Neuronal stem cell (in vitro differentiated cells): ENCODE data around the gene TREML2.

ENCODE experiments used
- DNase-seq: peaks from one replicate; pipeline ENCODE4 v3.0.0-alpha.2; 2013; ENCODE audit warnings: low spot score
- H2AFZ ChIP-seq: one replicate; pipeline ENCODE4 v1.6.1; 2013; ENCODE audit warnings: mild to moderate bottlenecking, low read length, inconsistent platforms
- H2AK5ac ChIP-seq: 2 replicates; pipeline ENCODE4 v1.6.1; 2013; ENCODE audit warnings: low read depth, mild to moderate bottlenecking, inconsistent platforms, low read length, moderate library complexity, mixed read lengths
- H2BK120ac ChIP-seq: 2 replicates; pipeline ENCODE4 v1.6.1; 2013; ENCODE audit warnings: low read depth, mild to moderate bottlenecking, inconsistent platforms, low read length, moderate library complexity, mixed read lengths
- H2BK12ac ChIP-seq: one replicate; pipeline ENCODE4 v1.6.1; 2013; ENCODE audit warnings: low read length, inconsistent platforms
- H2BK15ac ChIP-seq: 2 replicates; pipeline ENCODE4 v1.6.1; 2013; ENCODE audit warnings: mild to moderate bottlenecking, low read length, inconsistent platforms, mixed read lengths
- H2BK5ac ChIP-seq: one replicate; pipeline ENCODE4 v1.6.1; 2013; ENCODE audit warnings: inconsistent platforms, mild to moderate bottlenecking, low read length, moderate library complexity
- H3K14ac ChIP-seq: one replicate; pipeline ENCODE4 v1.6.1; 2013; ENCODE audit warnings: low read length, inconsistent platforms
- H3K18ac ChIP-seq: 2 replicates; pipeline ENCODE4 v1.6.1; 2013; ENCODE audit warnings: low read length, inconsistent platforms
- H3K23ac ChIP-seq: 2 replicates; pipeline ENCODE4 v1.6.1; 2013; ENCODE audit warnings: low read depth, mild to moderate bottlenecking, mixed read lengths, low read length, inconsistent platforms; ENCODE audit not compliant: poor library complexity
- H3K27ac ChIP-seq: replicated peaks from 3 replicates; pipeline ENCODE4 v1.5.1; 2013; ENCODE audit warnings: low read length, inconsistent platforms
- H3K27me3 ChIP-seq, 3 experiments: 2 replicates each; pipeline ENCODE4 v1.6.1; 2013; ENCODE audit warnings: low read length in 3 of 3, mild to moderate bottlenecking in 2 of 3, inconsistent platforms in 1 of 3, low read depth in 1 of 3, mixed read lengths in 1 of 3, moderate library complexity in 1 of 3; ENCODE audit not compliant: control insufficient read depth in 3 of 3, insufficient read depth in 3 of 3
- H3K36me3 ChIP-seq, 2 donors: replicated peaks in 1 of 2; 2 replicates each; pipeline ENCODE4 v1.6.1; 2013; ENCODE audit warnings: low read length in 2 of 2; ENCODE audit not compliant: control insufficient read depth in 2 of 2, insufficient read depth in 2 of 2
- H3K4ac ChIP-seq: 2 replicates; pipeline ENCODE4 v1.6.1; 2013; ENCODE audit warnings: inconsistent platforms, mild to moderate bottlenecking, low read length, moderate library complexity
- H3K4me1 ChIP-seq, 2 donors: 1 replicate in 1 of 2; 2 replicates in 1 of 2; pipeline ENCODE4 v1.6.1; 2013; ENCODE audit warnings: low read length in 2 of 2, low read depth in 1 of 2; ENCODE audit not compliant: control insufficient read depth in 2 of 2, insufficient read depth in 1 of 2
- H3K4me2 ChIP-seq: one replicate; pipeline ENCODE4 v1.6.1; 2013; ENCODE audit warnings: mild to moderate bottlenecking, low read length, inconsistent platforms; ENCODE audit not compliant: insufficient read depth, poor library complexity, severe bottlenecking
- H3K4me3 ChIP-seq, 2 donors: 2 replicates each; pipeline ENCODE4 v1.5.1; 2013; ENCODE audit warnings: low read length in 2 of 2, mild to moderate bottlenecking in 2 of 2, inconsistent platforms in 1 of 2, moderate library complexity in 1 of 2
- H3K79me1 ChIP-seq: one replicate; pipeline ENCODE4 v1.6.1; 2013; ENCODE audit warnings: low read depth, mild to moderate bottlenecking, inconsistent platforms, low read length, moderate library complexity
- H3K9ac ChIP-seq: one replicate; pipeline ENCODE4 v1.6.1; 2013; ENCODE audit warnings: mild to moderate bottlenecking, low read depth, low read length, inconsistent platforms; ENCODE audit not compliant: poor library complexity
- H3K9me3 ChIP-seq, 2 donors: replicated peaks in 1 of 2; 2 replicates each; pipeline versions ENCODE3 to v1.6.1; 2013; ENCODE audit warnings: low read length in 2 of 2, mild to moderate bottlenecking in 2 of 2, inconsistent platforms in 1 of 2, low read depth in 1 of 2, mixed read lengths in 1 of 2, moderate library complexity in 1 of 2; ENCODE audit not compliant: control insufficient read depth in 2 of 2, insufficient read depth in 1 of 2
- H4K8ac ChIP-seq: one replicate; pipeline ENCODE4 v1.6.1; 2013; ENCODE audit warnings: low read depth, mild to moderate bottlenecking, inconsistent platforms, low read length, moderate library complexity
- H4K91ac ChIP-seq: one replicate; pipeline ENCODE4 v1.6.1; 2013; ENCODE audit warnings: low read length, low read depth, mild to moderate bottlenecking, inconsistent platforms; ENCODE audit not compliant: poor library complexity
- WGBS, 2 donors: extraction: QIAGEN DNeasy Blood & Tissue Kit; methylation state at CpG; one replicate each; pipeline ENCODE4 v1.1.7; 2013; ENCODE audit warnings: missing lambda C conversion rate in 2 of 2, mixed read lengths in 1 of 2; ENCODE audit not compliant: insufficient read length in 2 of 2, insufficient replicate concordance in 1 of 2; ENCODE audit errors: extremely low coverage in 2 of 2; 5-methylcytosine and 5-hydroxymethylcytosine counted together

Gene TREML2

DNA sequence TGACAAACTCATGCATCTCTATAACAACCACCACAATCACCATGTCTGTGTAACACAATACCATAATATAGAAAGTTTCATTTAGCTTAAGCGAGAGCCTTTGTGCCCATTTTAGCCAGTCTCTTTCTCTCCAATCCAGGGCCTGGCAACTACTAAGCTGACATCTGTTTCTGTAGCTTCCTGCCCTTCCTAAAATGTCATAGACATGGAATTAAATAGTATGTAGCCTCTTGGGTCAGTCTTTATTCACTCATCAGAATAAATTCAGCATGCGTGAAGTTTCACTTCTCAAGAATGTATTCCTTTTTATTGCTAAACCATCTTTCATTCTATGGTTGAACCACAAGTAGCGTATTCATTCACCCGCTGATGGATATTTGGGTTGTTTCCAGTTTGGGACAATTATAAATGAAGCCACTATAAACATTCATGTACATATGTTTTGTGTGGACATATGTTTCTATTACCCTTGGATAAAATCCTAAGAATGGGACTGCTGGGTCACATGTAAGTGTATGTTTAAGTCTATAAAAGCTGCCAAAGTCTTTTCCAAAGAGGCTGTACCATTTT lies 36.3 kb downstream of the TREML2 start:
- no peak overlapping the region for H2BK12ac ChIP-seq
- H3K4ac ChIP-seq = no peak overlapping the region
- no peak overlapping the region for H3K14ac ChIP-seq
- H3K4me3 ChIP-seq = no peak overlapping the region
- no peak overlapping the region for H3K27ac ChIP-seq
- no peak overlapping the region for H2BK120ac ChIP-seq
- H2BK5ac ChIP-seq = no peak overlapping the region
- no peak for DNase-seq
- no peak overlapping the region for H2AK5ac ChIP-seq
- H3K23ac ChIP-seq = no peak overlapping the region
- no peaks in the 10 kb centered on the region for H3K36me3 ChIP-seq
- H3K9me3 ChIP-seq = no peaks in the 10 kb centered on the region
- no peak overlapping the region for H2AFZ ChIP-seq
- no peak overlapping the region for H2BK15ac ChIP-seq
- H3K79me1 ChIP-seq = no peaks in the 10 kb centered on the region
- H3K18ac ChIP-seq = no peak overlapping the region
- WGBS, 2 donors = no CpG with 5 or more reads among the region's 4 CpGs
- H4K91ac ChIP-seq = no peak overlapping the region
- no peak overlapping the region for H3K4me2 ChIP-seq
- no peak overlapping the region for H3K9ac ChIP-seq
- no peak overlapping the region for H4K8ac ChIP-seq
- peaks cover 0 to 28% (median 0%) of the 10 kb centered on the region in 3 experiments for H3K27me3 ChIP-seq
- peaks cover 0 to 4% of the 10 kb centered on the region in 2 donors for H3K4me1 ChIP-seq

DNA sequence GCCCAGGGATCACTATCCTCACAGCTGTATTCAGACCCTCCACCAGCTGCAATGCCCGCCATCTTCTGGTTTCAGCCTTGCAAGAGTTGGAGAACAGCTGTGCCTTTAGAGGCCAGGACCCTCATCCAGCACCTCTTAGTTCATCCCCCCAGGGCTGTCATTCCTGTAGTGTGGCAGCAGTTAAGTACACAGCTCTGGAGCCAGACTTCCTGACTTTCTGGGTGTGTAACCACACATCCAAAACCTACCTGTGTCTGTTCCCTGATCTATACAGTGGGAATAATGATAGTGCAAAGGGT lies 37.6 kb downstream of the TREML2 start:
- Histone ChIP-seq H4K8ac (no peak overlapping the region), H3K9me3 (no peaks in the 10 kb centered on the region), H3K4ac (no peak overlapping the region), H3K4me1 (peaks cover 0 to 4% of the 10 kb centered on the region in 2 donors), H2BK15ac (no peak overlapping the region), H3K9ac (no peak overlapping the region), H3K27ac (no peak overlapping the region), H3K14ac (no peak overlapping the region), H3K23ac (no peak overlapping the region), H2AK5ac (no peak overlapping the region), H3K4me3 (no peak overlapping the region), H3K36me3 (no peaks in the 10 kb centered on the region), H2AFZ (no peak overlapping the region), H2BK5ac (no peak overlapping the region), H3K79me1 (no peaks in the 10 kb centered on the region), H3K27me3 (peaks cover 0 to 28% (median 0%) of the 10 kb centered on the region in 3 experiments), H2BK120ac (no peak overlapping the region), H3K4me2 (no peak overlapping the region), H4K91ac (no peak overlapping the region), H3K18ac (no peak overlapping the region), H2BK12ac (no peak overlapping the region)
- no peak for DNase-seq
- WGBS, 2 donors = no CpG with 5 or more reads among the region's 1 CpG

- Histone ChIP-seq H2BK120ac (no peak within 1 kb of the TSS), H2BK15ac (no peak within 1 kb of the TSS), H3K14ac (no peak within 1 kb of the TSS), H3K23ac (no peak within 1 kb of the TSS), H3K27ac (no peak within 1 kb of the TSS), H3K9me3 (no peaks in the 10 kb centered on the region), H3K36me3 (no peaks in the 10 kb centered on the region), H2AFZ (no peak within 1 kb of the TSS), H3K4ac (no peak within 1 kb of the TSS), H4K91ac (no peak within 1 kb of the TSS), H3K18ac (no peak within 1 kb of the TSS), H3K27me3 (peaks cover 0 to 28% (median 0%) of the 10 kb centered on the region in 3 experiments), H3K79me1 (no peaks in the 10 kb centered on the region), H3K4me3 (no peak within 1 kb of the TSS), H3K4me2 (no peak within 1 kb of the TSS), H2BK5ac (no peak within 1 kb of the TSS), H2BK12ac (no peak within 1 kb of the TSS), H3K4me1 (peaks cover 0 to 4% of the 10 kb centered on the region in 2 donors), H2AK5ac (no peak within 1 kb of the TSS), H3K9ac (no peak within 1 kb of the TSS), H4K8ac (no peak within 1 kb of the TSS)
- no CpG with 5 or more reads among the region's 10 CpGs for WGBS, 2 donors
- DNase-seq = no peak
Measured at GRCh38 chr6:41162687-41163418, 38.1 kb downstream of the TREML2 start, which contains the start of gene TREM2. Gene TREM2, minus strand, starts transcription at chr6:41163116. Its CDS starts 34 bp downstream, at chr6:41163082.

DNA sequence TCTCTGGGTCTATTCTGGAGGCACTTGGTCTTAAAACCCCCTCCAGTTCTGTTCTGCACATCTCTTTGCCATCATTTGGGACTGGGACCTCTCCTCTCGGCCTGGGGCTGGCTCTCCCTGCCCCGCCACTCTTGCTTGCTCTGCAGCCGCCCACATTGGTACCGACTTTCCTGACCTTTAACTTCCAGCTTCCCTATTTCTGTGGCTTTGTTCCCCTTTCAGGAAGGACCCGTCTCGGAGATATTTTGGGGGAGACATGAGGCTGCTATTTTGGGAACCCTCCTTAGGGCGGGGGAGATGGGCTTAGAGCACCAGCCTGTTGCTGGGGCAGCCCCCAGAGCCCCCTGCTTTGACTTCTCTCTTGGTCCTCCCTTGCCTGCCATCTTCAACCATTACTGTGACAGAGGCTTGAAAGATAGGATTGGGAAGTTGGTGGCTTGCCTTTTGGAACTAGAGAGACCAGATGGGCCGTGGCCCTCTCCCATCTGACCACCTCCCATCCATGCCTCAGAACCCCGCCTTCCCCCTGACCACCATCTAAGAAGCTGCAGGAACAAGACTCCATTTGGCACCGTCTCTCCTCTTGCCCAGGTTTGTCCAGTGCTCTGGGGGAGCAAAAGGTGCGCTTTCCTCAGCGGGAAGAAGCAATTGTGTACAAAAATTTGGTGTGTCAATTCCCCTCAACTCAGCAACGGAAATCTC lies 38.9 kb downstream of the TREML2 start:
- Histone ChIP-seq H3K4me3 (no peak overlapping the region), H3K36me3 (no peaks in the 10 kb centered on the region), H2BK15ac (no peak overlapping the region), H3K79me1 (no peaks in the 10 kb centered on the region), H3K4me1 (peaks cover 0 to 4% of the 10 kb centered on the region in 2 donors), H3K18ac (no peak overlapping the region), H2BK120ac (no peak overlapping the region), H2BK5ac (no peak overlapping the region), H2AFZ (no peak overlapping the region), H3K23ac (no peak overlapping the region), H3K4ac (no peak overlapping the region), H4K8ac (no peak overlapping the region), H2BK12ac (no peak overlapping the region), H3K27ac (no peak overlapping the region), H4K91ac (no peak overlapping the region), H3K9me3 (no peaks in the 10 kb centered on the region), H2AK5ac (no peak overlapping the region), H3K4me2 (no peak overlapping the region), H3K14ac (no peak overlapping the region), H3K27me3 (peaks cover 0 to 29% (median 0%) of the 10 kb centered on the region in 3 experiments), H3K9ac (no peak overlapping the region)
- DNase-seq = no peak
- no CpG with 5 or more reads among the region's 13 CpGs for WGBS, 2 donors
